GM12873 (cell line): Measurements from ENCODE around the gene AARSD1.

ENCODE experiments used
- CTCF ChIP-seq: IDR thresholded peaks from 2 replicates; pipeline ENCODE4 v1.5.1; 2012; ENCODE audit warnings: low read depth, mild to moderate bottlenecking, moderate library complexity, low read length, control low read depth; ENCODE audit not compliant: insufficient read depth; ENCODE audit errors: missing control alignments

The AARSD1 gene

DNA sequence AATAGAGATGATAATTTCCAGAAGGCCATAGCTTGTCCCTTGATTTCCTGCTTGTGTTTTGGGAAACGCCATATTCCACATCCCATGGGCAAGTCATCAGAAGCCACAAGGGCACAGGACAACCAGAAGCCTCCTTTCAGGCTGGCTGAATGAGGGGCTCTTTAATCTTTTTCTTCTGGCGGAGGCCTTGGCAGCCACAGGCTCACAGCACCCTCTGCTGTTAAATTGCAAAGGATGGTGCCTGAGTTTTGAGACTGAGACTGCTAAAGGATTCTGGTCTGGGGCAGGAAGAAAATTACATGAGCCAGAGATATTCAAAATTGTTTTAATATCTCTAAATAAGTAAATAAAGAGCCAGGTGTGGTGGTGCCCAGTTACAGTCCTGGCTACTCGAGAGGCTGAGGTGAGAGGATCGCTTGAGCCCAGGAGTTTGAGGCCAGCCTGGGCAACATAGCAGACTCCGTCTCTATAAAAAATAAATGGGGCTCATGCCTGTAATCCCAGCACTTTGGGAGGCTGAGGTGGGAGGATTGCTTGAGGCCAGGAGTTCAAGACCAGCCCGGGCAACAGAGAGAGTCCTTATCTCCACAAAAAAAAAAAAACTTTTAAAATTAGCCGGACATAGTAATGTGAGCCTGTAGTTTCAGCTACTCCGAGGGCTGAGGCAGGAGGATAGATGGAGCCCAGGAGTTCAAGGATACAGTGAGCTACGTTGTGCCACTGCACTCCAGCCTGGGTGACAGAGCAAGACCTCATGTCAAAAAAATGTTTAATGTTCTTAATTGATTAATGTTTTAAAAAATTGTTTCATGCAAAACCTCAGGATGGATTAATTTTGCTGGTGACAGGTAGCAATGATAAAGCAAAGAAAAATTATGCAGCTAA lies 26.3 kb downstream of the AARSD1 start:
- TF ChIP-seq CTCF: peak; percentile 58

DNA sequence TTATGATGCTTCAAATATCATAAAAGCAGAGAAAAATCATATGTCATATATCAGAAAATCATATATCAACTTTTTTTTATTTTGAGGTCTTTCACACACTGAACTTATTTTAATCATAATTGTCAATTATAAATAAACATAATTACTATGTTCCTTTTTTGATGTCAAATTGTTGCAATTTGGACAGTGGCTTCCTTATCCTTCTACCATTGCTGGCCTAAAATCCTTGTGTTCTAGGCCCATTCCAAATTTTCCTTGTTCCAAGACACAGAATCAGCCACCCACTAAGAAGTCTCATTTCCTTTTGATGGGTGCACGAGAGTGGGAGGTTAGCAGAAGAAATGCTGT lies 34.8 kb downstream of the AARSD1 start:
- TF ChIP-seq CTCF: no peak

- TF ChIP-seq CTCF: peak; percentile 69
Observed at GRCh38 chr17:42928714-42929496, 35.3 kb downstream of the AARSD1 start.

- TF ChIP-seq CTCF: no peak
Observed at GRCh38 chr17:42924891-42925290, 39.4 kb downstream of the AARSD1 start.

- TF ChIP-seq CTCF: no peak
Observed at GRCh38 chr17:42922294-42922693, 42.0 kb downstream of the AARSD1 start.

DNA sequence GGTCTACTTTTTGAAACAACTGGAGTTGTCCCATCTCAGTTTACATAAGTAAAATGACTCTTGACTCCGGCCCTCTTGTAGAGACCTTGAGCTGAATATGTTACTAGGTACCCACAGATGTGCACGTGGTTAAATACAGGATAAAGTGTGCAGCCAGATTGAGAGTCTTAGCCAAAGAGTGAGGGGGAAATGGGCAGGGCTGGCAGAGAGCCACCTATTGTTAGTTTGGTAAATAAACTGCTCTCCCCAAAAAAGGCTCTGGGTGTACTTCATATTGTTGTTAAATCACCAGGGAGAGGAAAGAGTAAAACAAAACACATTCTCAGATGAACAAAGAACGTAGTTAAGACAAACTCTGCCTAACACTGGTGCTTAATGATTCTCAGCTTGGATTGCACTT lies 43.3 kb downstream of the AARSD1 start:
- no peak for TF ChIP-seq CTCF
